Measurements from ENCODE around the gene DGKH.
A peak's percentile ranks its signal among the peaks of the same experiment; 100 is the strongest.

The DGKH gene

DNA sequence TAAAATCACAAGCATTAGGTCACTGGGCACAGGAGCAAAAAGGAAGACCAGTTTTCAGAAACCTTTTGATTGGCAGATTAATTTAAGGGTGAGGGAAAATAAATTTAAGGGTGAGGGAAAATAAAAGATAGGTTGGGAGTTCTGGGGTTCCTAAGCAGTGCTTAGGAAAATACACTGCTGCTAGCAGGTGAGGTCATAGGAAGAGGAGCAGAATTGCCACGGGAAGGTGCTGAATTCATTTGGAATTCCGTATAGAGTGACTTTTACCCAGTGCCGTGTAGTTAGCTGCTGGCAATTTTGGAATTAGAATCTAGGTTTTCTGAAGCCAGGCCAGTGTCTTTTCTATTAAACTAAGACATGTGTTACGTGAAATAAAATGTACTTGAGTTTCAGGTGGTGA is 59.8 kb downstream of the DGKH start:
- FAIRE-seq (no peak), DNase-seq (ENCODE audit: insufficient read length, low spot score) (no peak)
- TF ChIP-seq SPI1 (IDR thresholded peaks at IDR 0.05; ENCODE audit: low read depth, low read length) (no peak), TAF1 (IDR thresholded peaks at IDR 0.05; ENCODE audit: low read depth, low read length) (no peak), PAX5 (IDR thresholded peaks at IDR 0.05; ENCODE audit: insufficient read depth, low read length, severe bottlenecking) (no peak), POLR2AphosphoS5 (IDR thresholded peaks at IDR 0.05; ENCODE audit: low read depth, low read length) (no peak), POU2F2 (IDR thresholded peaks at IDR 0.05; ENCODE audit: low read depth, low read length) (no peak), POLR2A (IDR thresholded peaks at IDR 0.05; ENCODE audit: low read depth, low read length) (no peak)

DNA sequence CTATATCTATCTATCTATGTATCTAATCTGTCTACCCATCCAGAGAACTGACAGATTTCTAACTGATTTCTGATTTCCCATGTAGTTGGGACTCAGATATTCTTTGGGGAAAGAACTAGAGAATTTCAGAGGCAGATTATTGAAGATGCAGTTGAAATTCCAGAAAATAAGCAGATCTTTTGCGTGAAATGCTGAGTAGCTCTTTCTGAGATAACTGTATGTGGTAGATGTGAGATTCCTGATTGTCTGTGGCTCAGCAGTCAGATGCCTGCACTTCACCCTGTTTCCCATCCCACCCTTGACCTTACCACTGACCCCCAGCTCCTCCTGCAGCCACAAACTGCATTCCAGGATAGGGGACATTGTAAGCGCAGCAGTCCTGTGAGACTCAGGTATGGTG is 61.5 kb downstream of the DGKH start:
- FAIRE-seq = no peak
- TF ChIP-seq SPI1 (IDR thresholded peaks at IDR 0.05; ENCODE audit: low read depth, low read length) = no peak
- no peak for TF ChIP-seq POLR2AphosphoS5 (IDR thresholded peaks at IDR 0.05; ENCODE audit: low read depth, low read length)
- no peak for TF ChIP-seq TAF1 (IDR thresholded peaks at IDR 0.05; ENCODE audit: low read depth, low read length)
- TF ChIP-seq PAX5 (IDR thresholded peaks at IDR 0.05; ENCODE audit: insufficient read depth, low read length, severe bottlenecking) = no peak
- no peak for TF ChIP-seq POLR2A (IDR thresholded peaks at IDR 0.05; ENCODE audit: low read depth, low read length)
- TF ChIP-seq POU2F2 (IDR thresholded peaks at IDR 0.05; ENCODE audit: low read depth, low read length) = no peak

DNA sequence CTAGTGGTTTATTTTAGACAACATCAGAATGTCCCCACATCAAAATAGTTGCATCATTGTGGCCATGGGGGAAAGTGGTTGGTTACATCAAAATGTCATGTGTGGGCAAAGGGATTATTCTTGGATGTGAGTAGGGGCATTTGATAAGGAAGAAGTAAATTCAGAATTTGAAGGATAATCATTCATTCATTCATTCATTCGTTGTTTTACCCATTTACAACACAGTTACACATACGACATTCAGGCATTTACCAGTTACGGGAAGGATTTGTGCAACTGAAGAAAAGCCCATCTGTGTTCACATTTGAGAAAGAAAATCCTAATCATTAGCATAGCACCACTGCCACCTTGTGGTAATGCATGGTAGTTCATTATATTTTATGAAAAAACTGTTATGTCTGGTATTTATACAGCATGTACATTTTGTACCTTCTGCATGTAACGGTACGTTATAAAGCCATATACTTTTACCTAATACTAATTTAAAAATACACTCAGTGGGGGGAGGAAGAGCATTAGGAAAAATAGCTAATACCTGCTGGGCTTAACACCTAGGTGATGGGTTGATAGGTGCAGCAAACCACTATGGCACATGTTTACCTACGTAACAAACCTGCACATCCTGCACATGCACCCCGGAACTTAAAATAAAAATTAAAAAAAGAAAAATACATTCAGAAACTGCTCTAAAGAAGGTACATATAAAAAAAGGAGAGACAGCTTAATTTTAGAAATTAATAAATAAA is 62.1 kb downstream of the DGKH start:
- FAIRE-seq = peak; percentile 79
- no peak for TF ChIP-seq SPI1 (IDR thresholded peaks at IDR 0.05; ENCODE audit: low read depth, low read length)
- no peak for TF ChIP-seq POU2F2 (IDR thresholded peaks at IDR 0.05; ENCODE audit: low read depth, low read length)
- no peak for TF ChIP-seq POLR2A (IDR thresholded peaks at IDR 0.05; ENCODE audit: low read depth, low read length)
- TF ChIP-seq PAX5 (IDR thresholded peaks at IDR 0.05; ENCODE audit: insufficient read depth, low read length, severe bottlenecking) = no peak
- no peak for TF ChIP-seq TAF1 (IDR thresholded peaks at IDR 0.05; ENCODE audit: low read depth, low read length)
- no peak for TF ChIP-seq POLR2AphosphoS5 (IDR thresholded peaks at IDR 0.05; ENCODE audit: low read depth, low read length)
- DNase-seq (ENCODE audit: insufficient read length, low spot score) = peak; percentile 13

More for the DNA sequence above, 61.5 kb downstream of the DGKH start:
- DNase-seq (ENCODE audit: insufficient read length, low spot score) = no peak

DNA sequence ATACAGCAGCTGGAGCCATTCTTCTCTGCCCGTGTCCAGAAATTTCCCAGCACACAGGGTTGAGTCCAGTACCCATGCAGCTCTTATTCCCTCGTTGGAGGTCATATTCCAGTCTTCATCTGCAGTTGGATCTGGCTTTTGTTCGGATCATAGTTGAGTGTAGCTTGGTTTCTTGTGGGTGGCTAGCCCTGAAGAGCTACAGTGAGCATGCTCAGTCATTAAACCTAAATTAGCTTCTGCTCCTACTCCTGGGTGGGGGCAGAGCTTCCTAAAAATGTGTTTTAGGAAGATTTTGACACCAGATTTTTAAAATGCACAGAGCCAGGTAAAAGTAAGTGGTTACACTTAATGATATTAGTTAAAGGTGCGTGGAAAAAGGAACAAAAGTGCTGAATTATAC is 64.4 kb downstream of the DGKH start:
- no peak for DNase-seq (ENCODE audit: insufficient read length, low spot score)
- no peak for FAIRE-seq
- TF ChIP-seq TAF1 (IDR thresholded peaks at IDR 0.05; ENCODE audit: low read depth, low read length) (no peak), POLR2A (IDR thresholded peaks at IDR 0.05; ENCODE audit: low read depth, low read length) (no peak), POLR2AphosphoS5 (IDR thresholded peaks at IDR 0.05; ENCODE audit: low read depth, low read length) (no peak), PAX5 (IDR thresholded peaks at IDR 0.05; ENCODE audit: insufficient read depth, low read length, severe bottlenecking) (no peak), SPI1 (IDR thresholded peaks at IDR 0.05; ENCODE audit: low read depth, low read length) (no peak), POU2F2 (IDR thresholded peaks at IDR 0.05; ENCODE audit: low read depth, low read length) (no peak)

DNA sequence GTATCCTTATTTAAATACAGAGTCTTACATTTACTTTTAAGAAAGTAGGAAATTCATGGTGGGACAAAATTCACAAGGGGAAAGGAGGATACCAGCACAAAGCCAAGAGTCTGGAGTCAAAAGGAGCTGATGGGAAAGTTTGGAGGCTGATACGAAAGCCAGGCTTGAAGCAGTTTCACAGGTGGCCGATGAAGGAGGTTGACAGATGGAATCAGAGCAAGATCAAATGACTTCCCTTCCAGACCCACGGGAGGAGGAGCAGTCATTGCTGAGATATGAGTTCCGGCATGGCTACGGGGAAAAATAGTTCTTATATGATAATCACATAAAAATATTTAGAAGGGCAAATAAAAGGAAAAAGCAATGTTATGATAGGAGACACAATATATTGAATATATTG is 65.0 kb downstream of the DGKH start:
- TF ChIP-seq PAX5 (IDR thresholded peaks at IDR 0.05; ENCODE audit: insufficient read depth, low read length, severe bottlenecking) (no peak), POLR2A (IDR thresholded peaks at IDR 0.05; ENCODE audit: low read depth, low read length) (no peak), POLR2AphosphoS5 (IDR thresholded peaks at IDR 0.05; ENCODE audit: low read depth, low read length) (no peak), TAF1 (IDR thresholded peaks at IDR 0.05; ENCODE audit: low read depth, low read length) (no peak), POU2F2 (IDR thresholded peaks at IDR 0.05; ENCODE audit: low read depth, low read length) (no peak)
- no peak for FAIRE-seq
- DNase-seq (ENCODE audit: insufficient read length, low spot score) = no peak

DNA sequence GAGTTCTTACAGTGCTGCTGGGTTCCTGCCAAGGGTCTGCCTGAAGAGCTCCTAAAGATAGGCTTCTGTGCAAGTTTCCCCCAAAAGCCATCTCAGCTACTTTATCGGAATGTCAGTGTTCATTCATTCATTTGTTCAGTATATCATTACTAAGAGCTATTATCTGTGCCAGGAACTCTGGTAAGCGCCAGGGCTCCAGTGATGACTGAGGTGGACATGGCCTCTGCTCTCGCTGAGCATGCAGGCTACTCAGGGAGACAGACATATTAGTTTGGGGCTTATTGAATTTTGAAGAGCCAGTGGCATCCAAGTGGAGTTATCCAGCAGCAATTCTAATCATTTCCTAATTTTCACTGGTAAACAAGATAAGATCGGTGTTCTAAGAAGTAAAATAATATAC is 65.8 kb downstream of the DGKH start:
- DNase-seq (ENCODE audit: insufficient read length, low spot score) (no peak), FAIRE-seq (no peak)
- TF ChIP-seq POLR2AphosphoS5 (IDR thresholded peaks at IDR 0.05; ENCODE audit: low read depth, low read length) (no peak), TAF1 (IDR thresholded peaks at IDR 0.05; ENCODE audit: low read depth, low read length) (no peak), POU2F2 (IDR thresholded peaks at IDR 0.05; ENCODE audit: low read depth, low read length) (no peak), SPI1 (IDR thresholded peaks at IDR 0.05; ENCODE audit: low read depth, low read length) (no peak), PAX5 (IDR thresholded peaks at IDR 0.05; ENCODE audit: insufficient read depth, low read length, severe bottlenecking) (no peak), POLR2A (IDR thresholded peaks at IDR 0.05; ENCODE audit: low read depth, low read length) (no peak)

DNA sequence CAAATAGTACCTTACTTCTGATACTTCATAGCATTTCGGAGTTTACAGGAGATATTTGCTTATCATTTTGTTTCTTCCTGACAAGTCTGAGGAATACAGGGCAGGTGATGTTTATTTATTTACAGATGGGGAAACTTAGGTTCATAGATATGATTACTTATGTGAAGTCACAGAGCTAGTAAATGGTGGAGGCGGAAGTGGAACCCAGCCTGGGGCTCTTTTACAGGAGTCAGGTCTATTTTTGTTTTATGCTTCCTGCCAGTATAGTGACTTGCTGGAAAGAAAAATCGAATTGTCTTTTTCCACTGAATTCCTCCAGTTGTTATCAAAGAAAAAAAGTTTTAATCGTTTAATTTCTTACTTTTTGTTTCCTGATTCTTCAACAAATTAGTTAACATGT is 66.5 kb downstream of the DGKH start:
- no peak for DNase-seq (ENCODE audit: insufficient read length, low spot score)
- TF ChIP-seq POU2F2 (IDR thresholded peaks at IDR 0.05; ENCODE audit: low read depth, low read length) (no peak), SPI1 (IDR thresholded peaks at IDR 0.05; ENCODE audit: low read depth, low read length) (no peak), POLR2AphosphoS5 (IDR thresholded peaks at IDR 0.05; ENCODE audit: low read depth, low read length) (no peak), PAX5 (IDR thresholded peaks at IDR 0.05; ENCODE audit: insufficient read depth, low read length, severe bottlenecking) (no peak), POLR2A (IDR thresholded peaks at IDR 0.05; ENCODE audit: low read depth, low read length) (no peak), TAF1 (IDR thresholded peaks at IDR 0.05; ENCODE audit: low read depth, low read length) (no peak)
- FAIRE-seq = no peak

DNA sequence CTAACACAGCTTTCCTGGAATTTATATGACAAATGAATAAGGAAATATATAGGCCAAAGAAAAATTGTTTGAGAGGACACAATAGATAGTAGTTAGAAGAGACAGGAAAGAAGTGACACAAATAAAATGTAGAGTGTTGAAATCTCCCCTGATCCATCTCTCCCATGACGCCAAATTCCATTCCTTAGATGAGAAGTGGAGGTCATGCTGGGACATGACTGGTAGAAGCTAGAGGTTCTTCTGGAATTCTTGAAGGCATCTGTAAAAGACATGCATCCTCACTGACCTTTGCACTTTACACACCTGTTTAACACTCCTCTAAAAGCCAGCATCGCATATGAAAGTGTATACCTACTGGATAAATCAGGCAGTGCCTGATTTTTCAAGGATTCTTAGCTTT is 67.8 kb downstream of the DGKH start:
- DNase-seq (ENCODE audit: insufficient read length, low spot score) (no peak), FAIRE-seq (no peak)

DNA sequence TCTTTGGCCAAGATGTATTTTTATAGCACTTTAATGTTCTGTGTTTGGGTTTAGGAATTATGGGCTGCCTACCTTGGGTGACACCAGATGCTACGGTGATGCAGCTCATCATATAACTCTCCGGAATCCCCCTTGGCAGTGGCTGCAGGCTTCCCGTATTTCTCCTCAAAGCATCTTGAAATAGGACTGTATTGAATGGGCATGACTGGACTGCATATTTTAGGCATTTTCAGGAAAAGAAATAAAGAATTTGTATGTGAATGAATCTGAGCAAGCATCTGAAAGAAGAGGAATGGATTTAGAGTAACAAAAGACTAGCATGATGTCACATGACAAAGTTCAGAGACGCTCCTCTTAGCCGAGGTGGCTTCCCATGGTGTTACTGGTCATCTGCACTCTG is 70.6 kb downstream of the DGKH start:
- DNase-seq (ENCODE audit: insufficient read length, low spot score) = no peak
- no peak for FAIRE-seq
- TF ChIP-seq SPI1 (IDR thresholded peaks at IDR 0.05; ENCODE audit: low read depth, low read length) (no peak), POLR2A (IDR thresholded peaks at IDR 0.05; ENCODE audit: low read depth, low read length) (no peak), POLR2AphosphoS5 (IDR thresholded peaks at IDR 0.05; ENCODE audit: low read depth, low read length) (no peak), PAX5 (IDR thresholded peaks at IDR 0.05; ENCODE audit: insufficient read depth, low read length, severe bottlenecking) (no peak), POU2F2 (IDR thresholded peaks at IDR 0.05; ENCODE audit: low read depth, low read length) (no peak), TAF1 (IDR thresholded peaks at IDR 0.05; ENCODE audit: low read depth, low read length) (no peak)

More for the DNA sequence above, 67.8 kb downstream of the DGKH start:
- no peak for TF ChIP-seq TAF1 (IDR thresholded peaks at IDR 0.05; ENCODE audit: low read depth, low read length)
- TF ChIP-seq PAX5 (IDR thresholded peaks at IDR 0.05; ENCODE audit: insufficient read depth, low read length, severe bottlenecking) = no peak
- TF ChIP-seq POLR2AphosphoS5 (IDR thresholded peaks at IDR 0.05; ENCODE audit: low read depth, low read length) = no peak
- no peak for TF ChIP-seq SPI1 (IDR thresholded peaks at IDR 0.05; ENCODE audit: low read depth, low read length)
- no peak for TF ChIP-seq POU2F2 (IDR thresholded peaks at IDR 0.05; ENCODE audit: low read depth, low read length)
- no peak for TF ChIP-seq POLR2A (IDR thresholded peaks at IDR 0.05; ENCODE audit: low read depth, low read length)
